22Rv1 (cell line): ENCODE measurements around the gene DNAH3.
"Not testable (repeated sequence)": the region's sequence is repeated elsewhere in the genome, so short reads cannot be mapped to it uniquely, and the experiment has no call there.

Experiments used
- H3K27ac ChIP-seq: fragments of 450-650 bp; 2 replicates; pipeline ENCODE4 v1.5.1; 2017
- ZFX ChIP-seq: fragments of 450-650 bp; IDR thresholded peaks from 2 replicates; pipeline ENCODE4 v1.6.1; 2017; ENCODE audit warnings: antibody characterized with exemption, borderline replicate concordance
- TF ChIP-seq, protein P1 (sequence below): fragments of 450-650 bp; IDR thresholded peaks from 2 replicates; pipeline ENCODE4 v1.5.1; 2017; ENCODE audit warnings: mild to moderate bottlenecking

DNAH3 gene, protein sequence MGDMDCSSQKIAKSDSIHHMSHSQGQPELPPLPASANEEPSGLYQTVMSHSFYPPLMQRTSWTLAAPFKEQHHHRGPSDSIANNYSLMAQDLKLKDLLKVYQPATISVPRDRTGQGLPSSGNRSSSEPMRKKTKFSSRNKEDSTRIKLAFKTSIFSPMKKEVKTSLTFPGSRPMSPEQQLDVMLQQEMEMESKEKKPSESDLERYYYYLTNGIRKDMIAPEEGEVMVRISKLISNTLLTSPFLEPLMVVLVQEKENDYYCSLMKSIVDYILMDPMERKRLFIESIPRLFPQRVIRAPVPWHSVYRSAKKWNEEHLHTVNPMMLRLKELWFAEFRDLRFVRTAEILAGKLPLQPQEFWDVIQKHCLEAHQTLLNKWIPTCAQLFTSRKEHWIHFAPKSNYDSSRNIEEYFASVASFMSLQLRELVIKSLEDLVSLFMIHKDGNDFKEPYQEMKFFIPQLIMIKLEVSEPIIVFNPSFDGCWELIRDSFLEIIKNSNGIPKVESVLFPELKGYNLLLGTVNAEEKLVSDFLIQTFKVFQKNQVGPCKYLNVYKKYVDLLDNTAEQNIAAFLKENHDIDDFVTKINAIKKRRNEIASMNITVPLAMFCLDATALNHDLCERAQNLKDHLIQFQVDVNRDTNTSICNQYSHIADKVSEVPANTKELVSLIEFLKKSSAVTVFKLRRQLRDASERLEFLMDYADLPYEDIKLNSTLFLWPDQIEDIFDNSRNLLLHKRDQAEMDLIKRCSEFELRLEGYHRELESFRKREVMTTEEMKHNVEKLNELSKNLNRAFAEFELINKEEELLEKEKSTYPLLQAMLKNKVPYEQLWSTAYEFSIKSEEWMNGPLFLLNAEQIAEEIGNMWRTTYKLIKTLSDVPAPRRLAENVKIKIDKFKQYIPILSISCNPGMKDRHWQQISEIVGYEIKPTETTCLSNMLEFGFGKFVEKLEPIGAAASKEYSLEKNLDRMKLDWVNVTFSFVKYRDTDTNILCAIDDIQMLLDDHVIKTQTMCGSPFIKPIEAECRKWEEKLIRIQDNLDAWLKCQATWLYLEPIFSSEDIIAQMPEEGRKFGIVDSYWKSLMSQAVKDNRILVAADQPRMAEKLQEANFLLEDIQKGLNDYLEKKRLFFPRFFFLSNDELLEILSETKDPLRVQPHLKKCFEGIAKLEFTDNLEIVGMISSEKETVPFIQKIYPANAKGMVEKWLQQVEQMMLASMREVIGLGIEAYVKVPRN (N-terminal part only)

DNA sequence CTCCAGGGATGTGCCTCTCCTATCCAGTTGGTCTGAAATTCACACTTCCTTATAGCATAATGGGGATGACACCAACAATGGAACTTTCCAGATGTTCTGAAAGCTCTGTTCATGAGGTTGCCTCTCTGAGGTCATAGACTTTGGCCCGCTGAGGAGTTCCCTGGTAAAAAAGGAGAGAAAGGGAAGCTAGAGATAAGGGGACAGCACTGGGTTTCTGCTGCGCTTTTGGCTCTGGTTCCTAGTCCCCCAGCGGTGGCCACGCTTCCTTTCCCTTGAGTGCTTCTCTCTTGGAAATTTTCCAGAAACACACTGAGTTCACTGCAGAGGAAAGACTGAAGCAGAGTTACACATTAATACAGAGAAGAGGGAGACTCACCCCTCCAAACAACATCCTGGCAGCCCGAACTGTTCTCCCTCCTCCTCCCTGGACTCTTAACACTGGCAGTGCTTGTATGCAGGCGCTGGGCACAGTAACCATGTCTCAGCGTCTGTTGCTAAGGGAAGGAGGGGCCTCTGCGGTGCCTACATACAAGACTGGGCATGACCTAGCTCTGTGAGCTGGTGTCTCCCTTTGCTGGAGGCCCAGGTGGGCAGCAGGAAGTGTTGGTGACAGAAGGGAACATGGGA lies at the start of gene DNAH3:
Gene DNAH3 (minus strand): TSS at position 472 of the 627 bp plus-strand sequence. CDS start 527 bp downstream, outside the sequence.
- no peak within 1 kb of the TSS for H3K27ac ChIP-seq
- TF ChIP-seq, protein P1, sequence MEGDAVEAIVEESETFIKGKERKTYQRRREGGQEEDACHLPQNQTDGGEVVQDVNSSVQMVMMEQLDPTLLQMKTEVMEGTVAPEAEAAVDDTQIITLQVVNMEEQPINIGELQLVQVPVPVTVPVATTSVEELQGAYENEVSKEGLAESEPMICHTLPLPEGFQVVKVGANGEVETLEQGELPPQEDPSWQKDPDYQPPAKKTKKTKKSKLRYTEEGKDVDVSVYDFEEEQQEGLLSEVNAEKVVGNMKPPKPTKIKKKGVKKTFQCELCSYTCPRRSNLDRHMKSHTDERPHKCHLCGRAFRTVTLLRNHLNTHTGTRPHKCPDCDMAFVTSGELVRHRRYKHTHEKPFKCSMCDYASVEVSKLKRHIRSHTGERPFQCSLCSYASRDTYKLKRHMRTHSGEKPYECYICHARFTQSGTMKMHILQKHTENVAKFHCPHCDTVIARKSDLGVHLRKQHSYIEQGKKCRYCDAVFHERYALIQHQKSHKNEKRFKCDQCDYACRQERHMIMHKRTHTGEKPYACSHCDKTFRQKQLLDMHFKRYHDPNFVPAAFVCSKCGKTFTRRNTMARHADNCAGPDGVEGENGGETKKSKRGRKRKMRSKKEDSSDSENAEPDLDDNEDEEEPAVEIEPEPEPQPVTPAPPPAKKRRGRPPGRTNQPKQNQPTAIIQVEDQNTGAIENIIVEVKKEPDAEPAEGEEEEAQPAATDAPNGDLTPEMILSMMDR: no peak
- TF ChIP-seq ZFX: no peak

- no peak overlapping the region for H3K27ac ChIP-seq
- no peak for TF ChIP-seq ZFX
- TF ChIP-seq, protein P1: no peak
Measured at GRCh38 chr16:21199607-21200218, 49.1 kb upstream of the DNAH3 start.

- H3K27ac ChIP-seq: no peak overlapping the region
- TF ChIP-seq, protein P1: no peak
- TF ChIP-seq ZFX: no peak
Measured at GRCh38 chr16:21197621-21198020, 47.0 kb upstream of the DNAH3 start.

GRCh38 chr16:21197112-21197511 lies 46.5 kb upstream of the DNAH3 start:
- H3K27ac ChIP-seq: no peak overlapping the region

GRCh38 chr16:21195330-21195729 lies 44.7 kb upstream of the DNAH3 start:
- H3K27ac ChIP-seq: not testable (repeated sequence)

More at GRCh38 chr16:21197112-21197511, 46.5 kb upstream of the DNAH3 start:
- TF ChIP-seq, protein P1: no peak
- no peak for TF ChIP-seq ZFX

- H3K27ac ChIP-seq: no peak overlapping the region
- TF ChIP-seq, protein P1: no peak
- no peak for TF ChIP-seq ZFX
Measured at GRCh38 chr16:21194771-21195301, 44.2 kb upstream of the DNAH3 start.
